GM12878 (cell line): ENCODE results near the gene DNAH17. TPM values are rescaled to one million over a fixed set of nuclear protein-coding genes. Genes with fewer than 3 reads are reported as not detected.

Source experiments
- ATAC-seq: fragments of 200-7000 bp; cut with Tn5 transposase; 3 replicates; pipeline ENCODE4 v1.9.1; 2020; ENCODE audit warnings: mild to moderate bottlenecking, moderate library complexity
- BruUV-seq: library from RNA; stranded (reverse); fragments of 400-500 nt; replicated peaks from 2 replicates; lab custom pipeline; 2021; lab: Mats Ljungman, UMichigan
- CTCF ChIA-PET: fragments of 300-600 bp; sonication (Branson Sonifier 250); formaldehyde crosslinking; extraction: SDS; loops from one replicate; lab custom pipeline; 2021; ENCODE audit warnings: inconsistent platforms; lab: Yijun Ruan, JAX
- POLR2A ChIA-PET: fragments of 350-600 bp; formaldehyde crosslinking; extraction: SDS; loops from one replicate; lab custom pipeline; 2021; ENCODE audit warnings: inconsistent platforms; lab: Charles Lee
- RAD21 ChIA-PET: fragments of 300-600 bp; sonication (Branson Sonifier 250); formaldehyde crosslinking; loops from one replicate; lab custom pipeline; 2023; ENCODE audit warnings: antibody characterized with exemption; ENCODE audit not compliant: unreplicated experiment; lab: Charles Lee
- SMC1A ChIA-PET: fragments of 300-600 bp; sonication (Branson Sonifier 250); formaldehyde crosslinking; loops from one replicate; lab custom pipeline; 2023; ENCODE audit not compliant: unreplicated experiment, uncharacterized antibody; lab: Charles Lee
- DNase-seq: peaks from one replicate; pipeline ENCODE4 v3.0.0-alpha.2; 2011; ENCODE audit warnings: low read depth, low spot score
- FAIRE-seq: peaks from 3 replicates; lab custom pipeline; 2011; peaks lifted over from hg19 to GRCh38; lab: Jason Lieb, UNC
- H2AFZ ChIP-seq: 2 replicates; pipeline ENCODE4 v1.6.0; 2011; ENCODE audit warnings: low read depth, low read length, control low read depth; ENCODE audit not compliant: control insufficient read depth
- H3K27ac ChIP-seq: 2 replicates; pipeline ENCODE4 v1.5.1; 2011; ENCODE audit warnings: control low read depth; ENCODE audit not compliant: control insufficient read depth, insufficient read depth
- H3K27me3 ChIP-seq, 2 experiments: replicated peaks in 1 of 2; 2 replicates each; pipeline versions ENCODE4 v1.6.0 to v1.6.1; 2011; ENCODE audit warnings: low read length in 1 of 2; ENCODE audit not compliant: control insufficient read depth in 2 of 2, insufficient read depth in 2 of 2
- H3K36me3 ChIP-seq, 2 experiments: 2 replicates each; pipeline ENCODE4 v1.5.1; 2011; ENCODE audit warnings: low read length in 1 of 2; ENCODE audit not compliant: control insufficient read depth in 2 of 2, insufficient read depth in 2 of 2
- H3K4me1 ChIP-seq: 2 replicates; pipeline ENCODE4 v1.6.1; 2011; ENCODE audit warnings: mild to moderate bottlenecking, low read length, moderate library complexity, mixed read lengths; ENCODE audit not compliant: control insufficient read depth, insufficient read depth
- H3K4me2 ChIP-seq: 2 replicates; pipeline ENCODE4 v1.6.0; 2011; ENCODE audit warnings: control low read depth; ENCODE audit not compliant: control insufficient read depth, insufficient read depth
- H3K4me3 ChIP-seq: fragments of 200-600 bp; sonication (generic); 2 replicates; pipeline ENCODE4 v1.5.1; 2016
- H3K79me2 ChIP-seq: 2 replicates; pipeline ENCODE4 v1.6.0; 2011; ENCODE audit warnings: low read length; ENCODE audit not compliant: control insufficient read depth, insufficient read depth
- H3K9ac ChIP-seq: 2 replicates; pipeline ENCODE4 v1.8.0; 2011; ENCODE audit warnings: low read length, control low read depth, mixed read lengths; ENCODE audit not compliant: control insufficient read depth, insufficient read depth
- H3K9me3 ChIP-seq: replicated peaks from 3 replicates; pipeline ENCODE4 v1.5.1; 2011; ENCODE audit warnings: mild to moderate bottlenecking, low read length; ENCODE audit not compliant: control insufficient read depth, insufficient read depth
- H4K20me1 ChIP-seq: 2 replicates; pipeline ENCODE4 v1.6.0; 2011; ENCODE audit not compliant: control insufficient read depth, insufficient read depth
- BMI1 ChIP-seq: fragments of 450-650 bp; IDR thresholded peaks from 2 replicates; pipeline ENCODE4 v1.6.1; 2016; ENCODE audit warnings: mild to moderate bottlenecking, moderate library complexity, borderline replicate concordance
- DPF2 ChIP-seq: fragments of 450-650 bp; IDR thresholded peaks from 2 replicates; pipeline ENCODE4 v1.6.1; 2017; ENCODE audit warnings: mild to moderate bottlenecking
- ESRRA ChIP-seq: IDR thresholded peaks from 2 replicates; pipeline ENCODE4 v1.6.1; 2012; ENCODE audit warnings: mild to moderate bottlenecking, low read length, improper control_type of control experiment
- FOS ChIP-seq: IDR thresholded peaks from 3 replicates; pipeline ENCODE4 v1.6.1; 2011; ENCODE audit warnings: borderline replicate concordance; ENCODE audit not compliant: insufficient read length; ENCODE audit errors: extremely low read depth
- KLF5 ChIP-seq: fragments of 450-650 bp; IDR thresholded peaks from 2 replicates; pipeline ENCODE4 v1.6.1; 2014; ENCODE audit warnings: mild to moderate bottlenecking; ENCODE audit not compliant: partially characterized antibody
- PML ChIP-seq: IDR thresholded peaks from 2 replicates; pipeline ENCODE4 v1.6.1; 2012; ENCODE audit warnings: low read length, inconsistent platforms
- RUNX3 ChIP-seq: IDR thresholded peaks from 2 replicates; pipeline ENCODE4 v1.6.1; 2012; ENCODE audit warnings: low read length, inconsistent platforms
- SMARCA5 ChIP-seq: fragments of 450-650 bp; IDR thresholded peaks from 2 replicates; pipeline ENCODE4 v1.6.1; 2017; ENCODE audit warnings: mild to moderate bottlenecking
- SUZ12 ChIP-seq: fragments of 200-600 bp; sonication (generic); IDR thresholded peaks from one replicate; pipeline ENCODE4 v1.6.1; 2018; ENCODE audit warnings: antibody characterized with exemption, mild to moderate bottlenecking; ENCODE audit not compliant: unreplicated experiment
- TAF1 ChIP-seq: IDR thresholded peaks from 2 replicates; pipeline ENCODE4 v1.6.1; 2011; ENCODE audit warnings: mild to moderate bottlenecking, low read depth, low read length, borderline replicate concordance
- TBL1XR1 ChIP-seq: IDR thresholded peaks from 2 replicates; pipeline ENCODE4 v1.6.1; 2012; ENCODE audit warnings: low read depth, low read length, improper control_type of control experiment
- ZZZ3 ChIP-seq: IDR thresholded peaks from 2 replicates; pipeline ENCODE4 v1.6.1; 2011; ENCODE audit warnings: low read depth; ENCODE audit not compliant: control insufficient read depth, insufficient read length
- WGBS: methylation state at CpG from one replicate; pipeline ENCODE4 v1.1.6; 2016; ENCODE audit warnings: low lambda C conversion rate; ENCODE audit not compliant: insufficient replicate concordance, insufficient coverage; ENCODE audit errors: missing lambda C conversion rate; 5-methylcytosine and 5-hydroxymethylcytosine counted together
- in situ Hi-C: fragments of 300-500 bp; cut with MboI; formaldehyde crosslinking; loops from 9 replicates; pipeline ENCODE4 v1.14.3; 2018; ENCODE audit warnings: mixed read lengths
- intact Hi-C: fragments of 100-400 bp; cut with micrococcal nuclease; formaldehyde crosslinking; loops from one replicate; pipeline ENCODE4 v1.14.2; 2022; ENCODE audit not compliant: unreplicated experiment
- polyA plus RNA-seq, 11 experiments: library from polyadenylated mRNA; depleted of rRNA in 4 of 11; unstranded in 6 of 11; stranded (reverse) in 5 of 11; fragments of >200 nt; fragmentation: Nextera tagmentation in 4 of 11; fragmentation: Illumina TruSeq in 1 of 11; extraction: Ambion mirVana in 4 of 11; extraction: Trizol in 1 of 11; gene quantifications; 1 replicate in 1 of 11; 2 replicates in 10 of 11; pipeline versions ENCODE4 v1.2.1 to v1.2.3, GENCODE V29; 2011 to 2016; ENCODE audit warnings: inconsistent platforms in 2 of 11, missing spikeins in 2 of 11, low read depth in 1 of 11
- total RNA-seq, 4 experiments: library from RNA; depleted of rRNA in 3 of 4; stranded (reverse); fragments of >200 nt in 3 of 4; fragmentation: Illumina TruSeq in 1 of 4; extraction: Trizol in 1 of 4; gene quantifications; 2 replicates each; pipeline versions ENCODE4 v1.2.1 to v1.2.3, GENCODE V29; 2013 to 2021
- TF ChIP-seq, protein P1 (sequence below): fragments of 450-650 bp; IDR thresholded peaks from 2 replicates; pipeline ENCODE4 v1.6.1; 2017; ENCODE audit warnings: mild to moderate bottlenecking
- TF ChIP-seq, protein P2 (sequence below): IDR thresholded peaks from 2 replicates; pipeline ENCODE4 v1.6.1; 2012; ENCODE audit warnings: low read length, inconsistent platforms
- TF ChIP-seq, protein P3 (sequence below): fragments of 450-650 bp; IDR thresholded peaks from 2 replicates; pipeline ENCODE4 v1.6.1; 2017; ENCODE audit warnings: mild to moderate bottlenecking, moderate library complexity

DNAH17 gene
- total and polyA plus RNA-seq, 10 of the 15 experiments (the other 5 are each of a cell fraction or from before 2014, with no cell fraction given), result 0.16 to 2.9 (median 0.56) TPM

DNA sequence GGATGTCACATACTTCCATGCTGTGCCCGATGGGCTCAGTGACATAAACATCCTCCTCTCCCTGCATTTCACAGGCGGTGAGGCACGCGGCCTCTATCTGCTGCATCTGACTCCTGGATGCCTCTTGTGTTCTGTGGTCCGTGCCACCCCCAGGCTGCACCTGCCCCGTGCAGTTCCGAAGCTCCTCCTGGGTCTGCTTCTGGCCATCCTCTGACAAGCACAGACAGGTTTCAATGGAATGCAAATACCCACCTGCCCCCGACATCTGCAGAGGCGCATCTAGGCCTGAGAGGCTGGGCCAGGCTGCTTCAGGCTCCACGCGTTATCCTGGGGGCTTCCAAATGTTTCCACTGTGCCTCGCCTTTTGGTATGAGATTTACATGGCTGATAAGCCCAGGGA is 46.3 kb upstream of the DNAH17 start:
- ChIA-PET RAD21 (no interaction called here), POLR2A (no interaction called here), CTCF (no interaction called here), SMC1A (no interaction called here)
- in situ Hi-C loops (no loop called here), intact Hi-C loops (no loop called here)
- Histone ChIP-seq H3K36me3 (no peaks in the 10 kb centered on the region), H3K79me2 (no peaks in the 10 kb centered on the region), H3K4me1 (no peaks in the 10 kb centered on the region; the same call in 1 of the 2 replicates), H3K9ac (no peak overlapping the region), H3K9me3 (no peaks in the 10 kb centered on the region; the same call in 2 of the 3 replicates), H3K4me3 (no peak overlapping the region), H3K4me2 (no peak overlapping the region), H4K20me1 (no peaks in the 10 kb centered on the region), H2AFZ (no peak overlapping the region), H3K27me3 (no peaks in the 10 kb centered on the region; a peak in 1 of 4 replicates), H3K27ac (no peak overlapping the region)
- TF ChIP-seq KLF5, result no peak
- no peak for TF ChIP-seq FOS
- TF ChIP-seq RUNX3, result no peak
- TF ChIP-seq, protein P1, sequence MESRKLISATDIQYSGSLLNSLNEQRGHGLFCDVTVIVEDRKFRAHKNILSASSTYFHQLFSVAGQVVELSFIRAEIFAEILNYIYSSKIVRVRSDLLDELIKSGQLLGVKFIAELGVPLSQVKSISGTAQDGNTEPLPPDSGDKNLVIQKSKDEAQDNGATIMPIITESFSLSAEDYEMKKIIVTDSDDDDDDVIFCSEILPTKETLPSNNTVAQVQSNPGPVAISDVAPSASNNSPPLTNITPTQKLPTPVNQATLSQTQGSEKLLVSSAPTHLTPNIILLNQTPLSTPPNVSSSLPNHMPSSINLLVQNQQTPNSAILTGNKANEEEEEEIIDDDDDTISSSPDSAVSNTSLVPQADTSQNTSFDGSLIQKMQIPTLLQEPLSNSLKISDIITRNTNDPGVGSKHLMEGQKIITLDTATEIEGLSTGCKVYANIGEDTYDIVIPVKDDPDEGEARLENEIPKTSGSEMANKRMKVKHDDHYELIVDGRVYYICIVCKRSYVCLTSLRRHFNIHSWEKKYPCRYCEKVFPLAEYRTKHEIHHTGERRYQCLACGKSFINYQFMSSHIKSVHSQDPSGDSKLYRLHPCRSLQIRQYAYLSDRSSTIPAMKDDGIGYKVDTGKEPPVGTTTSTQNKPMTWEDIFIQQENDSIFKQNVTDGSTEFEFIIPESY, result no peak
- no peak for TF ChIP-seq TBL1XR1
- TF ChIP-seq SMARCA5, result no peak
- TF ChIP-seq ESRRA, result no peak
- no peak for TF ChIP-seq DPF2
- no peak for TF ChIP-seq ZZZ3
- no peak for TF ChIP-seq TAF1
- TF ChIP-seq, protein P2, sequence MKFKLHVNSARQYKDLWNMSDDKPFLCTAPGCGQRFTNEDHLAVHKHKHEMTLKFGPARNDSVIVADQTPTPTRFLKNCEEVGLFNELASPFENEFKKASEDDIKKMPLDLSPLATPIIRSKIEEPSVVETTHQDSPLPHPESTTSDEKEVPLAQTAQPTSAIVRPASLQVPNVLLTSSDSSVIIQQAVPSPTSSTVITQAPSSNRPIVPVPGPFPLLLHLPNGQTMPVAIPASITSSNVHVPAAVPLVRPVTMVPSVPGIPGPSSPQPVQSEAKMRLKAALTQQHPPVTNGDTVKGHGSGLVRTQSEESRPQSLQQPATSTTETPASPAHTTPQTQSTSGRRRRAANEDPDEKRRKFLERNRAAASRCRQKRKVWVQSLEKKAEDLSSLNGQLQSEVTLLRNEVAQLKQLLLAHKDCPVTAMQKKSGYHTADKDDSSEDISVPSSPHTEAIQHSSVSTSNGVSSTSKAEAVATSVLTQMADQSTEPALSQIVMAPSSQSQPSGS, result no peak
- no peak for TF ChIP-seq SUZ12
- TF ChIP-seq, protein P3, sequence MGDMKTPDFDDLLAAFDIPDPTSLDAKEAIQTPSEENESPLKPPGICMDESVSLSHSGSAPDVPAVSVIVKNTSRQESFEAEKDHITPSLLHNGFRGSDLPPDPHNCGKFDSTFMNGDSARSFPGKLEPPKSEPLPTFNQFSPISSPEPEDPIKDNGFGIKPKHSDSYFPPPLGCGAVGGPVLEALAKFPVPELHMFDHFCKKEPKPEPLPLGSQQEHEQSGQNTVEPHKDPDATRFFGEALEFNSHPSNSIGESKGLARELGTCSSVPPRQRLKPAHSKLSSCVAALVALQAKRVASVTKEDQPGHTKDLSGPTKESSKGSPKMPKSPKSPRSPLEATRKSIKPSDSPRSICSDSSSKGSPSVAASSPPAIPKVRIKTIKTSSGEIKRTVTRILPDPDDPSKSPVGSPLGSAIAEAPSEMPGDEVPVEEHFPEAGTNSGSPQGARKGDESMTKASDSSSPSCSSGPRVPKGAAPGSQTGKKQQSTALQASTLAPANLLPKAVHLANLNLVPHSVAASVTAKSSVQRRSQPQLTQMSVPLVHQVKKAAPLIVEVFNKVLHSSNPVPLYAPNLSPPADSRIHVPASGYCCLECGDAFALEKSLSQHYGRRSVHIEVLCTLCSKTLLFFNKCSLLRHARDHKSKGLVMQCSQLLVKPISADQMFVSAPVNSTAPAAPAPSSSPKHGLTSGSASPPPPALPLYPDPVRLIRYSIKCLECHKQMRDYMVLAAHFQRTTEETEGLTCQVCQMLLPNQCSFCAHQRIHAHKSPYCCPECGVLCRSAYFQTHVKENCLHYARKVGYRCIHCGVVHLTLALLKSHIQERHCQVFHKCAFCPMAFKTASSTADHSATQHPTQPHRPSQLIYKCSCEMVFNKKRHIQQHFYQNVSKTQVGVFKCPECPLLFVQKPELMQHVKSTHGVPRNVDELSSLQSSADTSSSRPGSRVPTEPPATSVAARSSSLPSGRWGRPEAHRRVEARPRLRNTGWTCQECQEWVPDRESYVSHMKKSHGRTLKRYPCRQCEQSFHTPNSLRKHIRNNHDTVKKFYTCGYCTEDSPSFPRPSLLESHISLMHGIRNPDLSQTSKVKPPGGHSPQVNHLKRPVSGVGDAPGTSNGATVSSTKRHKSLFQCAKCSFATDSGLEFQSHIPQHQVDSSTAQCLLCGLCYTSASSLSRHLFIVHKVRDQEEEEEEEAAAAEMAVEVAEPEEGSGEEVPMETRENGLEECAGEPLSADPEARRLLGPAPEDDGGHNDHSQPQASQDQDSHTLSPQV, result no peak
- no peak for TF ChIP-seq BMI1
- TF ChIP-seq PML, result no peak
- TSS peak; percentile 82 for BruUV-seq
- DNase-seq (no peak), FAIRE-seq (no peak), ATAC-seq (no peak)
- WGBS, result 54% methylated on average over 12 of the region's 12 CpGs
